ENCODE data around the gene RSPH10B2.
A peak's percentile ranks its signal among the peaks of the same experiment; 100 is the strongest.
"Not testable (repeated sequence)": the region's sequence is repeated elsewhere in the genome, so short reads cannot be mapped to it uniquely, and the experiment has no call there.

RSPH10B2 gene

DNA sequence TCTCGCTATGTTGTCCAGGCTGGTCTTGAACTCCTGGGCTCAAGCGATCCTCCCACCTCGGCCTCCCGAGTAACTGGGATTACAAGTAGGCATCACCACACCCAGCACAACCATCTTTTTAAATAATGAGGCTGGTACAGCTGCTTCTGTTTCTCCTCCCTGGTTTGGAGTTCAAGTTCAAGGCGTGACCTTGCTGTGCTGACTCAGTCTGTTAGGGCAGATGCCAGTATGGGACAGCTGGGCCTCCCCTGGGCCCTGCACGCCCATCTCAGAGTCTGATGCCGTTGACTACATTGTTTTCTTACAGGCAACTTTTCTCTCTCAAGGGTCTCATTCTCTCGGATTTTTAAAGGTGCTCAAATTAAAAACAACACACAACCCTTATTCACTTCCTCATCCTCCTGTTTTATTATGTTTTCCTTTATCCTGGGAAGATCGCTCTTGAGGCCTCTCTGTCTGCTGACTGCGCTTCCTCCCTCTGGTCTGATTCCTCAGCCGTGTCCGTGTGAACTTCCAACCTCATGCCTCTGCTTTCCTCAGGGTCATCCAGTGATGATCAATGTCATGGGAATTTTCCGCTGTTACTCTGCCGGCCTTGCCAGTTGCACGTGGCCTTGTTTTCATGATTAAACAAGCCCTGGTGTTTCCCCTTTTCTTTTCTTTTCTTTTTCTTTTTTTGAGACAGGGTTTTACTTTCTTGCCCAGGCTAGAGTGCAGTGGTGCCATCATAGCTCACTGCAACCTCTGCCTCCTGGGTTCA lies 38.4 kb downstream of the RSPH10B2 start:
- not testable (repeated sequence) for DNase-seq

DNA sequence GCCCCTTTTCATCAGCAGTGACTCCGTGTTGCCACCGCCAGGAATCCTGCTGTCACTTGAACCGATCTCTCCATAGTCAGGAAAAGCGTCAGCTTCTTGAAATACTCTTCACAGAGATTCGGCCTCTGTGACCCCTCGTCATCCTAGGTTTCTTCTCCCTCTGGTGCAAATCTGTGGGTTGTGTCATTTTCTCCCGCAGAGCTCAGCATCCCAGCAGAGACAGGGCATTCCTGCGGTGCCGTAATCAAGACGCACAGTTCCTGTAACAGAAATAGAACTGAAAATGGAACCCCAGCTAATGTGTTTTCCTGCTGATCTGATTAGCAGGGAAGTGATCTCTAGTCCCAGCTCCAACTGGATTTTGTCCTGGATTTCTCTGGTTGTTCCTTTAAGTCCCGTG lies 40.4 kb downstream of the RSPH10B2 start:
- DNase-seq = not testable (repeated sequence)

DNA sequence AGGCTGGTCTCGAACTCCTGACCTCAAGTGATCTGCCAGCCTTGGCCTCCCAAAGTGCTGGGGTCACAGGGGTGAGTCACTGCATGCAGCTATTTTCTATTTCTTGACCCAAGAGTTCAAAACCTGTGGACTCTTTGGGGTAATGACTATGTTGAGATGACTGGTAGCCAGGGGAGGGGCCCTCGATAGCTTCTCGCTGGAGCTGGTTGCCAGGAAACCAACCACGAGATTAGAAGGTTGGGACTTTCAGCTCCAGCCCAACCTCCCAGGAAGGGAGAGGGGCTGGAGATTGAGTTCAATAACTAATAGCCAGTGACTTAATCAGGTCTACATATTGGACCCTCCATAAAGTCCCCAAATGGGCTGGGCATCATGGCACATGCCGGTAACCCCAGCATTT lies 43.3 kb downstream of the RSPH10B2 start:
- DNase-seq = not testable (repeated sequence)

DNA sequence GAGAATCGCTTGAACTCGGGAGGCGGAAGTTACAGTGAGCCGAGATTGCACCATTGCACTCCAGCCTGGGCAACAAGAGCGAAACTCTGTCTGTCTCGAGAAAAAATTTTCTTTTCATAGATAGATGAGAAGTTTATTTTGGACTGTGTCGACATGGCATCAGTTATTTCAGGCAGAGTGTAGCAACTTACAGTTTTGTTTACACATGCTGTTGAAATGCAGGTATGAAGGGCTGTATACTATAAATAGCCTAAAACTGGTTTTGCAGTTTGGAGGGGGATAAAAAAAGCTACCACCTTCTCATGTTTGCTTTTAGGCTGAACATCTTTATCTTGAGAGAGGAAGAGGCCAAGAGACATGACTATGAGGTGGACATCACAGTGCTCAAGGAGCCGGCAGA lies 44.1 kb downstream of the RSPH10B2 start:
- DNase-seq = not testable (repeated sequence)

DNA sequence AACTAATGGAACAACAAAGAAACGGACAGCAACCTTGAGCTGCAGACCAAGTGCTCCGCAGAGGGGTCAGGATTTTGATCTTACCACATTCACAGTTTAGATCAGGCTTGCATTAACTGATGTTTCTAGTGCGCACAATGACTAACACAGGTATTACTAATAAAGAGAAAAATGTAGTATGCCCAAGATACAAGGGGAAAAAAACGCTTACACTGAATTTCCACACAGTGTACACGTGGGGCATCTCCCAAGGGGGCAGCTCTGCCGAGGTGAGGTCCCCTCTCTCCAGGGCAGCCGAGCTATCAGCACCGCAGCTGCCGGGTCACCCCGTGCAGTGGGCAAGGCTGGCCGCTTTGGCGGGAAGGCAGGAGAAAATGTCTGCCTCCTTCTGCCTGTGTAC lies 46.0 kb downstream of the RSPH10B2 start:
- DNase-seq = not testable (repeated sequence)

DNA sequence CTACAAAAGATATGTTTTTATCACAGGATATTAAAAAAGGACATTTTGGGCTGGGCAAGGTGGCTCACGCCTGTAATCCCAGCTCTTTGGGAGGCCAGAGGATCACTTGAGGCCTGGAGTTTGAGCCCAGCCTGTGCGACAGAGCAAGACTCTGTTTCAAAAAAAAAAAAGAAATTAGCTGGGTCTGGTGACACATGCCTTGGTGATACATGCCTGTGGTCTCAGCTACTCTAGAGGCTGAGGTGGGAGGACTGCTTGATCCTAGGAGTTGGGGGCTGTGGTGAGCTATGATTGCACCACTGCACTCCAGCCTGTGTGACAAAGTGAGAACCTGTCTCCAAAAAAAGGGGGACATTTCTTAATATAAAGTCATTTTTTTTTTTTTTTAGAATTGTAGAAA lies 46.4 kb downstream of the RSPH10B2 start:
- DNase-seq = not testable (repeated sequence)

DNA sequence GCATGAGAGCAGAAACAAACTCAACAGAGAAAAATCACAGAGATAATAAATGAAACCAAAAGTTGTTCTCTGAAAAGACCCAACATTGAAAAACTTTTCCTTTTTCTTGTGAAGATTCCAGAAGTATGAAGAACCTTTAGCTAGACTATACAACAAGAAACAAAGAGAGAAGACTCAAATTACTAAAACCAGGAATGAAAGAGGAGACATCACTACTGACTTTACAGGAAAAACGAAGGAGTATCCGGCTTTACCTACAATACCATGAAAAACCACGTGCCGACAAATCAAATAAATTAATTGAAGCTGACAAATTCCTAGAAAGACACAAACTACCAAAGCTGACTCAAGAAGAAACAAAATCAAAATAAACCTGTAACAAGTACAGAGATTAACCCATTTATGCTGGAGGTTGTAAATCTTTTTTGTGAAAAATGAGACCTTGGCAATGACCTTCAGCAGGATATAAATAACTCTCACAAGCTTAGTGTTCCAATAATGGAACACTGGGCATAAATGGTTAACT lies 53.6 kb downstream of the RSPH10B2 start:
- not testable (repeated sequence) for DNase-seq

DNA sequence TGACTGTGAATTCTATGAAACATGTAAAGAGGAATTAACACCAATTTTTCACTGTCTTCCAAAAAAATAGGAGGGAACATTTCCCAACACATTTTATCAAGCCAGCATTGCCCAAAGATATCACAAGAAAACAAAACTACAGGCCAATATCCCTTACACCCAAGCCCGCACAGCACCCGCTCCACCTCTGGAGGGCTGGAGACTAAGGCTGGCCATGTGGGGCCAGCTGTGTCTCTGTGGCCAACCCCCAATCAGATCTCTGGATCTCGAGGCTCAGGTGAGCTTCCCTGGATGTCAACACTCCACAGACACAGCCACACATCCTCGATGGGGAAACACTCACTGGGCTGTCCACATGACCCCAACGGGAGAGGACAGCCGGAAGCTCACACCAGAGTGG lies 54.1 kb downstream of the RSPH10B2 start:
- not testable (repeated sequence) for DNase-seq

DNA sequence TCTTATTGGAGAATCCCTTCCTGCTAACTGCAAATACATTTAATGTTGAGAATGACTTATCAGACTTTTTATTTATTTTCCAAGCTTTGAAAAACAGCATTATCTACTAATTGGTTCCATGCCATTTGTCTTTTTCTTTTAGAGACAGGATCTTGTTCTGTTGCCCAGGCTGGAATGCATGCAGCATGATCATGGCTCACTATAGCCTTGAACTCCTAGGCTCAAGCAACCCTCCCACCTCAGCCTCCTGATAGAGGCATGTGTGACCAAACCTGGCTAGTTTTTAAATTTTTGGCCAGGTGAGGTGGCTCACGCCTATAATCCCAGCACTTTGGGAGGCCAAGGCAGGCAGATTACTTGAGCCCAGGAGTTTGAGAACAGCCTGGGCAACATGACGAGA lies 59.1 kb downstream of the RSPH10B2 start:
- DNase-seq = not testable (repeated sequence)

DNA sequence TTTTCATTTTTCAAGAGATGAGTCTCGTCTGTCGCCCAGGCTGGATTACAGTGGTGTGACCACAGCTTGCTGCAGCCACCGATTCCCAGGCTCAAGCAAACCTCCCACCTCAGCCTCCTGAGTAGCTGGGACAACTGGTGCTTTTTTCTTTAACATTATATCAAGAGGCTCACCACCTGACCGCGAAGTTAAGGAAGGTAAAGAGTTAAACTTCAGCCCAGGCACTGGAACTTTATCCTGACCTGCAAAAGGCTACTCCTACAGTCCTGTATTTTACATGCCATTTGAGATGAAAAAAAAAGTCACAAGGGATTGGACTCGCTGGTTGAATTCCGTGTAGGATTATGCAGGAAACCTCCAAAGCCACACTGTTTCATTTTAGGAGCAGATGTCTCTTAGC lies 61.6 kb downstream of the RSPH10B2 start:
- DNase-seq = not testable (repeated sequence)

DNA sequence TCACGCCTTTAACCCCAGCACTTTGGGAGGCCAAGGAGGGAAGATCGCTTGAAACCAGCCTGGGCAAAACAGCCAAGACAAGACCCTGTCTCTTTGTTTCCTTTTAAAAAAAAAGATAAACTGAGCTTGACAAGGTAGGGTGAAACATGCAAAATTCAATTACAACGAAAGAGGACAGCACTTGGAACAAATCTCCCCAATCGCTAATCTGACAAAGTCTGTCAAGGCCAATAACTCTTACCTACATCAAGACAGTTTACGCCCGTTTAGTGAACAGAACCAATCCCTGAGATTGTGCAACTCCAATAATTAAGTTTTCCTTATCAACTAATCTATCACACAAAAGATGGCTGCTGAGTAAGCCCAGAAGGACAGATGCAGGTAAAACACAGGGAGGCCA lies 67.7 kb downstream of the RSPH10B2 start:
- not testable (repeated sequence) for DNase-seq

DNA sequence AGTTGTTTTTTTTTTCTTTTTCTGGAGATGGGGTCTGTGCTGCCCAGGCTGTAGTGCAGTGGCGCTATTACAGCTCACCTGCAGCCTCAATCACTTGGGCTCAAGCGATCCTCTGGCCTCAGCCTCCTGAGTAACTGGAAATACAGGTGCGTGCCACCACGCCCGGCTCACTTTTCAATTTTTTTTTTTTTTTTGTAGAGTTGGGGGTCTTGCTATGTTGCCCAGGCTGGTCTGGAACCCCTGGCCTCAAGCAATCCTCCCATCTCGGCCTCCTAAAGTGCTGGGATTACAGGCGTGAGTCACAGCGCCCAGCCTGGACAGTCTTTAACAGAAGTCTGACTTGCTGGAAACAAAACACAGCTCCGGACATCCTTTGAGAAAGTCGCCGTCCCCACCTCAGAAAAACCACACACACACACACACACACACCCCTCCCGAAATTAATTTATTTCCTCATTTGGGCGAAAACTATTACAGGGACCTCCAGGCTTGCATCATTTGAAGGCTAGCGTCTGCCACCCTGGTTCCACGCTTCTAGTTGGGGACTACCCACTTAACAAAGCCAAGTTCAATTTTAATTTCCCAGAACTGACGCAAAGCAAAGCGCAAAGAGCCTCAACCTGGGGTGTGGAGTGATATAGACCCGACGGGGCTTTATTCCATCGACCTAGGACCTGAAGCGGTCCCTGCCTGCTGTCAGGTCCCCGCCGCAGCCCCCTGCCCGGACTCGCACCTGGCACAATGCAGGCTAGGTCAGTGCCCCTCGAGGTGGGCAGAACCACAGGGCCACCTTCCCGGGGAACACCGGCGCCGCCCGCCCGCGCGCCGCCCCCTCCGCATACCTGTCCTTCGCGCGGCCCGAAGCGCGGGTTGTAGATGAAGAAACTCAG lies 71.6 kb downstream of the RSPH10B2 start:
- peak in 1 of 2 donors; percentile 6 for DNase-seq

DNA sequence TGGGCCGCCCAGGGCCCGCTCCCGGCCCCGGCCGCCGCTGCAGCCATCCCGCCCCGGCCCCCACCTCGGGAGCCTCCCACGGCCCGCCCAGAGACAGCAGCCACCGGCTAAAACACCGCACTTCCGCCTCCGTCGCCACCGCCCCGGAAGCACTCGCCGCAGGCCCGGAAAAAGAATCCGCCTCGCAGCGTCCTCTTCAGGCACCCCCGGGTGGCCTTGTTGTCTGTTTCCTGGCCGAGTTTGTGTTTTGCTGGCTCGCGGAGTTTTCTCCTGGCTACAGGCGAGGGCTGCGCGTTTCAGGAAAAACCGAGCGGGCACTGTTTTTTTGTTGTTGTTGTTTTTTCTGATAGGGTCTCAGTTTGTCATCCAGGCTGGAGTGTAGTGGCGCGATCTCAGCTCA lies 72.2 kb downstream of the RSPH10B2 start, which contains the start of gene CCZ1B:
CCZ1B (minus strand) TSS at position 125 of the 400 bp plus-strand sequence; CDS start at position 47, 78 bp downstream.
- DNase-seq = peak; percentile 84 to 85

DNA sequence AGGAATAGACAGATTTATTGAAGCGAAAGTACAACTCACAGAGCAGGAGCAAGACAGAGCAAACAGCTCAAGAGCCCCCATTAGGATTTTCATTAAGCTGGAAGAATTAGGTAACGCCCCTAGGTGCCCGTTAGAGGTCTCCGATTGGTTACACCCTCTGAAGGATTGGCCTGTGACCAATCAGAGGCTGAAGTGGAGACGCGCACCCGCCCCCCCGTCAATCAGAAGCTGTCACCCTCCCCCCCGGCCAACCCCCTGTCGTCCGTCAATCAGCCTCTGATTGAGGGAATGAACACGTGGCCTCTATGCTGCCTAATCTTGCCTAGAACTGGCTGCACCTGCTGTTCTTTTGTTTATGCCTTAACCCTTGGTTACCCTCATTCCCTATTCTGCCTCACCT lies 73.3 kb downstream of the RSPH10B2 start:
- not testable (repeated sequence) for DNase-seq

DNA sequence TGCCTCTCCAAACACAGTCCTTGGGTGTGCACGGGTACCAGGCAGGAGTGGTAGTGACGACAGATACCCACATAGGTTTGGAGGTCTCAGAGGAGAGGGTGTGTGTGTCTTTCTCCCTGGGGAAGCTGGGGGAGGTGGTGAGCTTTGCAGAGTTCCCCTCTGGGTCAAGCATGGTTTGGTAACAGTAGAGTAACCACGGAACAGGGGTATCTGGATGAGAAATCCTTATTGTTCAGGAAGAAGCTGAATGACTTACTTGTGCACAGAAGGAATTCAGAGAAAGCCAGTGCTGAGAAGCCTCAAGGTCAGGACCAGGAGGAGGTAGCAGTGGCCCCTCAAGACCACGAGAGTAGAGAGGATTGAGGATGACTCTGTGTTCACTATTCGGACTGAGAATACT lies 75.7 kb downstream of the RSPH10B2 start:
- DNase-seq = not testable (repeated sequence)

DNA sequence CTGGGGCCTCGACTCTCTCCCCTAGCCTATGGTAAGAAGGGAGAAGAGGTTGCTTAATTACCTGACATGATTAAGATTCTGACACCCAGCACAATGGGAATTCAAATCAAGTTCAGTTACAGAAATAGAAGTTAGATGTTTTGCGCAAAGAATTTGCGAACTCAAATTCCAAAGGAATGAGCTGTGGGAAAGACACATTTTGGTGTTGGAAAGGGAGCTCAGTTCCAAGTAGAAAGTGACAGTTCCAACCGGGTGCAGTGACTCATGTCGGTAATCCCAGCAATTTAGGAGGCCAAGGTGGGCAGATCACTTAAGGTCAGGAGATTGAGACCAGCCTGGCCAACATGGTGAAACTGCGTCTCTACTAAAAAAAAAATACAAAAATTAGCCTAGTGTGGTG lies 76.1 kb downstream of the RSPH10B2 start:
- not testable (repeated sequence) for DNase-seq

DNA sequence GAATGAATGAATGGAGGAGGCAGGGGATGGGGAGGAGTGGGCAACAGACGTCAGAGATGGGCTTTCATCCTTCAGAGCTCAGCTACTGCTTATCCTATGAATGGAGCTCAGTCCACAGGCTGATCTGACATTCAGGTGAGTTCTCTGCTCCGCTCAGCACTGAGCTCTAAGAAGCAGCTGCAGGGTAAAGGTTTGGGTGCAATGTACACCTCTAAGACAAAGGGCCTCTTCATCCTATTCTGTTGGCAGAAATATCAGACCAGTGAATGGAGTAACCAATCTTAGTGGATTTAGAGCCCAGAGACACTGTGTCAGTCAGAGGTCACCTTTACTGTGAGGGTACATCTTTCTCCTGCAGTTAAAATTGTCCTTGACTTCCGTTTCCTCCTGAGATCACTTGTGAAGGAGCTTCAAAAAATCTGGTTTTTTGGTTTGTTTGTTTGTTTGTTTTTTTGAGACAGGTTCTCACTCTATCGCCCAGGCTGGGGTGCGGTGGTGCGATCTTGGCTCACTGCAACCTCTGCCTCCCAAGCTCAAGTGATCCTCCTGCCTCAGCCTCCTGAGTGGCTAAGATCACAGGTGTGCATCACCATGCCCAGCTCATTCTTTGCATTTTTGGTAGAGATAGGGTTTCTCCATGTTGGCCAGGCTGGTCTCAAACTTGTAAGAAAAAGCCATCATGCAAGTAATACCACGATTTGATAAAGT lies 77.3 kb downstream of the RSPH10B2 start:
- DNase-seq = no peak

DNA sequence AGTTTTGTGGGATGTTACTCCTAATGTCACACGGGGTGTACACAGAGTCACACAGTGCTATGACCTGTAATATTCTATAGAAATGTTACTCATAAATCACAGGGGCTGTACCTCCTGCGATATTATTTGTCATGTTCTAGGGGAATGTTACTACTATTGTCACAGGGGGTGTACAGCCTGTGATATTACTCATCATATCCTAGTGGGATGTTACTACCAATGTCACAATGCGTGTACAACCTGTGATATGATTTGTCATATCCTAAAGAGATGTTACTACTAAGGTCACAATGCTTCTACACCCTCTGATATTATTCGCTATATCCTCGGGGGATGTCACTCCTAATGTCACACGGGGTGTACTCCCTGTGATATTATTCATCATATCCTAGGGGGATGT lies 79.7 kb downstream of the RSPH10B2 start:
- no peak for DNase-seq

DNA sequence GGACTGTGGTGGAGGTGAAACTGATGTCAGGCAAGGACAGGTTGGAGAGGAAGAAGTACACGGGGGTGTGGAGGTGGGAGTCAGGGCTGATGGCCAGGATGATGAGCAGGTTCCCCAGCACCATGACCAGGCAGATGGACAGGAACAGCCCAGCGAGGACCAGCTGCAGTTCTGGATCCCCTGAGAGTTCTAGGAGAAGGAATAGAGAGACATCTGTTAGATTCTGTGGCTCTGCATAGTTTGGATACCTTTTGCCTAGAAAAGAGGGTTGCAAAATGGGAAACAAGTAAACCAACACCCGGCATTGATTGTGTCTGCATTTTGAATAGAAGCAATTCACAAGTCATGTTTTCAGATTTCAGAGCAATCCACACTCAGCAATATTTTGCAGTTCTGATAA lies 81.6 kb downstream of the RSPH10B2 start:
- DNase-seq = not testable (repeated sequence)

DNA sequence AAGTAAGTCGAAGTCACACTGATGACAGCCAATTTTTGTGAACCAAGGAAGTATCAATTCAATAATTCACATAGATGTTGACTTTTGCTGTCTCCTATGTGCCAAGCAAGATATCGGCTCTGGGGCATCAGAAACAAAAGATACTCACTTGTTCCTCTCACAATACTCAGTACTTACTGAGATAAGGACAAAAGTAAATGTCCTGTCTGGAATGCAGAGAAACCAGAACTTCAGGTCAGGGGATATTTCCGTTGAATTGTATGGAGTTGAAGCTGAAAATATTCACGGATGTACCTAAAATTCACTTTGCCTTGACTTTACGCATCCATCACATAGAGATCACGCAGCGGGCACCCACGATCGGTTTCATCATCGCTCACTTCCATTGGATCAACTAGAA lies 83.2 kb downstream of the RSPH10B2 start:
- not testable (repeated sequence) for DNase-seq

DNA sequence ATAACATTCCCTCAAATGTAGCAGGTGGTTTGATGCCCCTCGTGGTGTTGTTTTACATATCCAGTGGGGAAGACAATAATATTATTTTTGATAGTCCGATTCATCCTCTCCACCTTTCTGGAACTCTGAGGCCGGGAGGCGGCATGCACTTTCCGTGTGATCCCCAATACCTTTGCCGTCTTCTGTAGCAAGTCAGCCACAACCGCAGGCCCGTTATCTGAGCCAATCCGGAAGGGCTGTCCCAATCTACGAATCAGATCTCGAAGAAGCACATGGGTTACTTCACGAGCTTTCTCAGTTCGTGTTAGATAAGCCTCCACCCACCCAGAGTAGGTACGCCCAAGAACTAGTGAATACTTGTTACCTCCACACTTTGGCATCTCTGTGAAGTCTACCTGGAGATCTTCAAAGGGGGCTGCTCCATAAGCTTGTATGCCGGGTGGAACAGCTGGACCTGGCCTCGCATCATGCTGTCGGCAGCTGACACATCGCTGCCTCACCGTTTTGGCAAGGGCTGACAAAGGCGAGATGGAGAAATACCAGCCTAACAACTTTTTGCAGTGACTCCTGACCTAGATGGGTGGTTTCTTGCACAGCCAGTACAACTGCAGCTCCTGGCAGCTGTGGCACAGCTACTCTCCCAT lies 88.5 kb downstream of the RSPH10B2 start:
- DNase-seq = not testable (repeated sequence)

DNA sequence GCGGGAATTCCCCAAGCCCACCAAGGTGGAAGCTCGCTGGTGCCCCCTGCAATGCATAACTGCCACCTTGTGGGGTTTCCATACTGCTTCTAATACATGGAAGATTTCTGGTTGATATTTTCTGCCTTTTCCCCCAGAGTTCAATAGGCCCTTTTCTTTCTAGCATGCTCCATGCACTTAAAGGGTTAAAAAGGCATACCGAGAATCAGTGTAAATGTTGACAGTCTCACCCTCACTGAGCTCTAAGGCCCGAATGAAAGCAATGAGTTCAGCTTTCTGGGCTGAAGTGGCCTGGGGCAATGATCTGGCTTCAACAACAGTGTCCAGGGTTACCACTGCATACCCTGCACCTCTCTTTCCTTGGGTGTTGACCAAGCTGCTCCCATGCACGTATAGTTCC lies 89.2 kb downstream of the RSPH10B2 start:
- DNase-seq = not testable (repeated sequence)

Measured in CD4-positive, alpha-beta T cell treated with Interleukin-1 beta for 1 hour (primary cell).